Ecto neural progenitor cell (in vitro differentiated cells): ENCODE data around the gene BRIP1.
"Not testable (repeated sequence)": the region's sequence is repeated elsewhere in the genome, so short reads cannot be mapped to it uniquely, and the experiment has no call there.

Experiments
- DNase-seq: peaks from one replicate; pipeline ENCODE4 v3.0.0-alpha.2; 2018; ENCODE audit warnings: low spot score

Gene BRIP1

GRCh38 chr17:61728297-61728836, 135.0 kb downstream of the BRIP1 start:
- DNase-seq, result no peak

DNA sequence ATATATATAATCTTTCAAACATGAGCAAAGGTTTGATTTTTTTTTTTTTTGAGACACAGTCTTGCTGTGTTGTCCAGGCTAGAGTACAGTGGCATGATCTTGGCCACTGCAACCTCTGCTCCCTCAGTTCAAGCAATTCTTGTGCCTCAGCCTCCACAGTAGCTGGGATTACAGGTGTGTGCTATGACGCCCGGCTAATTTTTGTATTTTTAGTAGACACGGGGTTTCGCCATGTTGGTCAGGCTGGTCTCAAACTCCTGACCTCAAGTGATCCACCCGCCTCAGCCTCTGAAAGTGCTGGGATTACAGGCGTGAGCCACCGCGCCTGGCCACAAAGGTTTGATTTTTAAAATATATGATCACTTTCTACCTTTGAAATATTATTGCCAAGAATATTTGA, 135.5 kb downstream of the BRIP1 start:
- DNase-seq, result not testable (repeated sequence)

DNA sequence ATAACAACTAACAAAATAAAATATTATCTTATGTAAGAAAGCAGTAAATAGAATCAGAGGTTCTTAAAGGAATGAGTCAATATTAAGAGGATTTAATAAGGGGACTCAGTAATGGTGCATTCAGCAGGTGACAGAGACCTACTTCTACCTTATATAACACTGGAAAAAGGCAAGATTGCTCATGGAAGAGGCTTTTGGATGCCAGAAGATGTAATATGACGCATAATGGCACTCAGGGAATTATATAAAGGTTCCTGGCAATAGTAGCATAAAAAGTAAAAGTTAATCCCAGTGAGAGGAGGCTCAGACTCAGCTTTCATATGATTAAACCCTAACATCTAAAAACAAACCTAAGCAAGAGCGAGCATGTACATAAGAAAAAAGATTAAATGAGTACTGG, 136.4 kb downstream of the BRIP1 start:
- no peak for DNase-seq

DNA sequence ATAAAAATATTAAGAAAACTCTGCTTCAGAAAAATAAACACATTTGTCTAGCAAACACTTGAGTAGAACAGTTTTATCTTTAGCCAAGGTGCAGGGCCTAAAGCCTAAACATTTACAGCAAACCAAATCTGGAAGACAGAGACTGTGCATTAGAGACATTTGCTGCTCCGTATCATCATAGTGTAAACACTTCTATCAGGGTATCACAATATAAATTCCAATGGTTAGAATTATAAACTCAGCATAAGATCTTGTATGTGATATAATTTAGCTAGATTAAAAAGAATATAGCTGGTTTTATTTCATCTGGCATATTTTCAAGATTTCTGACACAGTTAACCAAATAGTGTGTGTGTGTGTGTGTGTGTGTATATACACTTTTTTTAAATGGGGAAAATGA, 138.6 kb downstream of the BRIP1 start:
- no peak for DNase-seq

GRCh38 chr17:61723914-61724313, 139.4 kb downstream of the BRIP1 start:
- DNase-seq, result no peak

- no peak for DNase-seq
These were observed 140.1 kb downstream of the BRIP1 start for GRCh38 chr17:61723183-61723582.

- DNase-seq, result no peak
These were observed 140.9 kb downstream of the BRIP1 start for GRCh38 chr17:61722398-61722797.

DNA sequence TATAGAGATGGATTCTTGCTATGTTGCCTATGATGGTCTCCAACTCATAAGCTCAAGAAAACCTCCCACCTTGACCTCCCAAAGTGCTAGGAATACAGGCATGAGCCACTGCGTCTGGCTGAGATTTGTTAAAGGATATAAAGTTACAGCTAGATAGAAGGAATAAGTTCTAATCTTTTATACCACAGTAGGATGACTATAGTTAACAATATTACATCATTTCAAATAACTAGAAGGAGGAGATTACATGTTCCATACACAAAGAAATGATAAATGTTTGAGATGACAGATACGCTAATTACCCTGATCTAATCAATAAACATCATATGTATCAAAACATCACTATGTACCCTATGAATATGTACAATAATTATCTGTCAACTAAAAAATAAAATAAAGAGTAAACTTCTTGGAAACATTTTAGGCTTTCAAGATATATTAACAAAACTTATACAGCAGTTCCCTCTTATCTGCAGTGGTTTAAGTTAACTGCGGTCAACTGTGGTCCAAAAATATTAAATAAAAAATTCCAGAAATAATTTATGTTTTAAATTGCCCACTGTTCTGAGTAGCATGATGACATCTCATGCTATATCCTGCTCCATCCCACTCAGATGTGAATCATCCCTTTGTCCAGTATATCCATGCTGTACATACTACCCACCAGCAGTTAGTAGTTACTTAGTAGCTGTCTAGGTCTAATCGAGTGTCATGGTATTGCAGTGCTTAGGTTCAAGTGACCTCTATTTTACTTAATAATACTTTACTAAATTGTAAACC, 143.1 kb downstream of the BRIP1 start:
- DNase-seq, result no peak

DNA sequence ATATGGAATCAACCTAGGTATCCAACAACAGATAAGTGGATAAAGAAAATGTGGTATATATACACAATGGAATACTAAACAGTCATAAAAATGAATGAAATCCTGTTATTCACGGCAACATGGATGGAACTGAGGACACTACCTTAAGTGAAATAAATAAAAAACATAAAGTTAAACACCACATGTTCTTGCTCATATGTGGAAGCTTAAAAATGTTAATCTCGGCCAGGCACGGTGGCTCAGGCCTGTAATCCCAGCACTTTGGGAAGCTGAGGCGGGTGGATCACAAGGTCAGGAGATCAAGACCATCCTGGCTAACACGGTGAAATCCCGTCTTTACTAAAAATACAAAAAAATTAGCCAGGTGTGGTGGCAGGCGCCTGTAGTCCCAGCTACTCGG, 144.1 kb downstream of the BRIP1 start:
- DNase-seq, result not testable (repeated sequence)

GRCh38 chr17:61718022-61718421, 145.3 kb downstream of the BRIP1 start:
- no peak for DNase-seq

DNA sequence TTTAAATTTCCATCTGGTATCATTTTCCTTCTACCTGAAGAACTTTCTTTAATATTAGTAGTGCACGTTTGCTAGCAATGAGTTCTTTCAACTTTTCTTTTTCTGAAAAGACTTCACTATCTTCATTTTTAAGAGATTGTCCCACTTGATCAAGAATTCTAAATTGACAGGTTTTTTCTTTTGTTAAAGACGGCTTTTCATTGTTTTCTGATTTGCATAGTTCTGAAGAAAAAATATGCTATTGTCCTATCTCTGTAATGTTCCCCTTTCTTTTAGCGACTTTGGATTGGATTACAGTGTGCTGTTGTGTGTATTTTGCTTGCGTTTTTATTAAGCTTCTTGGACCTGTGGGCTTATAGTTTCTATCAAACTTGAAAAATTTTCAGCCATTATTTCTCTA, 146.0 kb downstream of the BRIP1 start:
- no peak for DNase-seq

DNA sequence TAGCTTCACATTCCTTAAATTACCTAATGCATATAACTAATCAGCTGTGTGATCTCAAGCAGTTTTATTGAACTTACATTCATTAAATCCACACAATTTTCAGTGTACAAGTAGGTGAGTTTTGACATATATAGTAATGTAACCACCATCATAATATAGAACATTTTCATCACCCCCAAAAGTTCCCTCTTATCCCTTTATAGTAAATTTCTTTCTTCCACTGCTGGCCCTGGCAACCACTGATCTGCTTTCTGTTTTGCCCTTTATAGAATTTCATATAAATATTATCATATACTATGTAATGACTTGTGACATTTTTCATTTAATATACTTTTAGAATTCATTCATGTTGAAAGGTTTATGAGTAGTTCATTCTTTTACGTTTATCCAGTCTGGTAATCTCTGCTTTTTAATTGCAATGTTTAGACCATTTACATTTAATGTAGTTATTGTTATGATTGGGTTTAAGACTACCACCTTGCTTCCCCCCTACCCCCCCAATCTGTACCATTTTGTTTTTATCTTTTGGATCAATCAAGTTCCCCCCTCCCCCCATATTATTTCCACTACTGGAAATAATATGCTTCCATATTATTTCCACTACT, 147.0 kb downstream of the BRIP1 start:
- DNase-seq, result no peak

DNA sequence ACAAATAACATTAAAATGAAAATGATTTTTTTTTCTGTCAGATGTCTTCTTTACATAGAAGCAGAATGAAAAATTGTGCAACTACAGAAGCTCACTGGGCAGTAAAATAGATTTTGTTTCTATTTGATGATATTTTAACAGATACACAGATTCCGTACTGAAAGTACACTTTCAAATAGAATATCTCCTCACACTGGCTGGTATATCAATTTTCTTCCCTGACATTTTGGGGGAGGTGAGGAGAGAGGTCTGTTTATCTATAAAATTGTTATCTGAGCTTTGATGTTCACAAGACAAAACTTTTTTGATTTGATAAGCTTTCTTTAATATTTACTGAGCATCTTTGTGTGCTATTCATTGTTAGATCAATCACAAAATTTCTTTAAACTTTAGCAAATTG, 148.0 kb downstream of the BRIP1 start:
- DNase-seq, result no peak

DNA sequence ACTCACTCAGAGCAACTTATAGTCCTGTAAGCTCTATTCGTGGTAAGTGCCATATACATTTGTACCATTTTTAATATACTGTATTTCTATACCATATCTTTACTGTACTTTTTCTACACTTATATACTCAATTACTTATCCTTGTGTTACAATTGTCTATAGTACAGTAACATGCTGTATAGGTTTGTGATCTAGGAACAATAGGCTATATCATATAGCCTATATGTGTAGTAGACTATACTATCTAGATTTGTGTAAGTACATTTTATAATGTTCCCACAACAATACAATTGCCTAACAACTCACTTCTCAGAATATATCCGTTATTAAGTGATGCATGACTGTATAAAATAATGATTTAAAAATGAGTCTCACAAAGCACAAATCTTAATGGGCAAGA, 149.0 kb downstream of the BRIP1 start:
- no peak for DNase-seq

GRCh38 chr17:61713035-61713434, 150.3 kb downstream of the BRIP1 start:
- no peak for DNase-seq

DNA sequence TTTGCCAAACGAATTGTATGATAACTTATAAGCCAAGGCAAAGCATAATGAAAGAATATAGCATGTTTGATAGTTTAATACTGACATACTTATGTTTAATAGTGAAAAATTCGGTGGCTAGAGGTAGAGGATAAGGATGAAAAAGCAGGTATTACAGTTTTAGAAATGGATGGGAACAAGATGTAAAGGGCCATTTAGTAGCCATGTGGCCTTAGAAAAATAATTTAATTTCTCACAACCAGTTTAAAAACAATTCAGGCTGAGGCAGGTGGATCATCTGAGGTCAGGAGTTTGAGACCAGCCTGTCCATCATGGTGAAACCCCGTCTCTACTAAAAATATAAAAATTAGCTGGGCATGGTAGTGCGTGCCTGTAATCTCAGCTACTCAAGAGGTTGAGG, 152.8 kb downstream of the BRIP1 start:
- DNase-seq, result no peak

- no peak for DNase-seq
These were observed 153.8 kb downstream of the BRIP1 start for GRCh38 chr17:61709567-61709966.

DNA sequence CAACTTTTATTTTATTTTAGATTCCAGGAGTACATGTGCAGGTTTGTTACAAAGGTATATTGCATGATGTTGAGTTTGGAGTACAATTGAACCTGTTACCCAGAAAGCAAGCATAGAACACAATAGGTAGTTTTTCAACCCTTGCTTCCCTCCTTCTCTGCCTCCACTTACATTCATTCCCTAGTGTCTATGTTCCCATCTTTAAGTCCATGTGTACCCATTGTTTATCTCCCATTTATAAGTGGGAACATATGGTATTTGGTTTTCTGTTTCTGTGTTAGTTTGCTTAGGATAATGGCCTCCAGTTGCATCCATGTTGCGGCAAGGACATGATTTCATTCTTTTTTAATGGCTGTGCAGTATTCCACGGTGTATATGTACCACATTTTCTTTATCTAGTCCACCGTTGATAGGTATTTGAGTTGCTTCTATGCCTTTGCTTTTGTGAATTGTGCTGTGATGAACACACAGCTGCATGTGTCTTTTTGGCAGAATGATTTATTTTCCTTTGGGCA, 158.3 kb downstream of the BRIP1 start:
- DNase-seq, result no peak

GRCh38 chr17:61702450-61702849, 160.9 kb downstream of the BRIP1 start:
- no peak for DNase-seq

DNA sequence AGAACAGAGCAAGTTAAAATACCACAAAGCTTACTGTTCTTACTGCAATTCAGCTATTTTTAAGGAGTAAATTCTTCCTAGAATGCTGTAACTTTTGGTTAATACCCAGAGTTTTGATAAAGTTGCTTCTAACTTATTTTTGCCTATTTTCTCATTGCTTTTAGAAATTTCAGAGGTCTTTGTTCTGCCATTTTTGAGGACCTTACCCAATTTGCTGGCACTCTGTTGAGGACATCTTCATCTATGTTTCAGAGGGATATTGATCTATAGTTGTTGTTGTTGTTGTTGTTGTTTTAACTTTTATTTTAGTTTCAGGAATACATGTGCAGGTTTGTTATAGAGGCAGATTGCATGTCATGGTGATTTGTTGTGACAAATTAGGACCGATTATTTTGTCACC, 161.3 kb downstream of the BRIP1 start:
- no peak for DNase-seq

- no peak for DNase-seq
These were observed 162.0 kb downstream of the BRIP1 start for GRCh38 chr17:61701334-61701733.

DNA sequence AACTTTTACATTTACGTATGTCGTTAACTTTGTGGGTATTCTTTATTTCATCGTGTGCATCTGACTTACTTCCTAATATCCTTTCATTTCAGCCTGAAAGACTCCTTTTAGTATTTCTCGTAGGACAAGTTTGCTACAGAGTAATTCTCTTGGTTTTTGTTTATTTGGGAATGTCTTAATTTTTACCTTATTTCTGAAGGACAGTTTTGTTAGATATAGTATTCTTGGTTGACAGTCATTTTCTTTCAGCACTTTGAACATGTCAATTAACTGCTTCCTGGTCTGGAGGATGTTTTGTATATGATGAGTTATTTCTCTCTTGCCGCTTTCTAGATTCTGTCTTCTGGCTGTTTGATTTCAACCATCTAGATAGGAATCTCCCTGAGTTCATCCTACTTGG, 163.1 kb downstream of the BRIP1 start:
- no peak for DNase-seq

DNA sequence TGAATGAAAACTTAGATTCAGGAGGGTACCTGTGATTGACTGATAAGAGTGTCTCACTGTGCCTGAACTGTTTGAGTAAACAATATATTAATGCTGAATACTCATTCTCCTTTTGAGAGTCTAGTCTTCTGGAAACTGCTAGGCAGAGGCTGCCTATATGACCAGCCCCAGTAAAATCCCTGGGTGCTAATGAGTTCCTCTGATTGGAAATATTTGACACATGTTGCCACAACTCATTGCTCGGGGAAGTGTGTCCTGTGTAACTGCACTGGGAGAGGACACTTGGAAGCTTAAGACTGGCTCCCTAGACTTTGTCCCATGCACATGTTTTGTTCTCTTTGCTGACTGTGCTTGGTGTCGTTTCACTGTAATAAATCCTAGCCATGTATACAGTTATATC, 163.6 kb downstream of the BRIP1 start:
- no peak for DNase-seq

GRCh38 chr17:61699032-61699431, 164.3 kb downstream of the BRIP1 start:
- no peak for DNase-seq
